ENCODE measurements around the gene GALNS.

The GALNS gene

GRCh38 chr16:88810912-88811768, 45.6 kb downstream of the GALNS start:
- Histone ChIP-seq H3K9me3 (ENCODE audit: control insufficient read depth, insufficient read depth, low read length) (no peaks in the 10 kb centered on the region), H3K36me3 (ENCODE audit: insufficient read depth, low read length) (peaks cover 2% of the 10 kb centered on the region), H3K4me1 (ENCODE audit: insufficient read depth, low read length) (0 out of 2 replicates have a peak, but pooled peaks cover 7% of the 10 kb centered on the region), H3K9ac (ENCODE audit: low read depth, low read length) (peak overlapping the region; percentile 86)

GRCh38 chr16:88810166-88810911, 46.4 kb downstream of the GALNS start:
- peak overlapping the region; percentile 86; the same call in 1 of the 2 replicates for H3K9ac ChIP-seq (ENCODE audit: low read depth, low read length)
- H3K36me3 ChIP-seq (ENCODE audit: insufficient read depth, low read length) = peaks cover 7% of the 10 kb centered on the region
- 0 out of 2 replicates have a peak, but pooled peaks cover 7% of the 10 kb centered on the region for H3K4me1 ChIP-seq (ENCODE audit: insufficient read depth, low read length)
- no peaks in the 10 kb centered on the region for H3K9me3 ChIP-seq (ENCODE audit: control insufficient read depth, insufficient read depth, low read length)

GRCh38 chr16:88809676-88810165, 47.0 kb downstream of the GALNS start:
- no peak overlapping the region for H3K9ac ChIP-seq (ENCODE audit: low read depth, low read length)
- peaks cover 7% of the 10 kb centered on the region for H3K36me3 ChIP-seq (ENCODE audit: insufficient read depth, low read length)

GRCh38 chr16:88809068-88809675, 47.6 kb downstream of the GALNS start:
- Histone ChIP-seq H3K9me3 (ENCODE audit: control insufficient read depth, insufficient read depth, low read length) (no peaks in the 10 kb centered on the region), H3K4me1 (ENCODE audit: insufficient read depth, low read length) (peaks cover 7% of the 10 kb centered on the region; the same call in 1 of the 2 replicates), H3K9ac (ENCODE audit: low read depth, low read length) (no peak overlapping the region), H3K36me3 (ENCODE audit: insufficient read depth, low read length) (peaks cover 7% of the 10 kb centered on the region)

More at GRCh38 chr16:88809676-88810165, 47.0 kb downstream of the GALNS start:
- H3K9me3 ChIP-seq (ENCODE audit: control insufficient read depth, insufficient read depth, low read length) = no peaks in the 10 kb centered on the region
- peaks cover 7% of the 10 kb centered on the region; the same call in 1 of the 2 replicates for H3K4me1 ChIP-seq (ENCODE audit: insufficient read depth, low read length)

- H3K36me3 ChIP-seq (ENCODE audit: insufficient read depth, low read length) = peaks cover 7% of the 10 kb centered on the region
- peaks cover 7% of the 10 kb centered on the region; the same call in 1 of the 2 replicates for H3K4me1 ChIP-seq (ENCODE audit: insufficient read depth, low read length)
- H3K9me3 ChIP-seq (ENCODE audit: control insufficient read depth, insufficient read depth, low read length) = no peaks in the 10 kb centered on the region
- H3K9ac ChIP-seq (ENCODE audit: low read depth, low read length) = no peak overlapping the region
These were observed 48.9 kb downstream of the GALNS start for GRCh38 chr16:88807626-88808453.

GRCh38 chr16:88807142-88807625, 49.6 kb downstream of the GALNS start:
- Histone ChIP-seq H3K9me3 (ENCODE audit: control insufficient read depth, insufficient read depth, low read length) (no peaks in the 10 kb centered on the region), H3K4me1 (ENCODE audit: insufficient read depth, low read length) (peaks cover 7% of the 10 kb centered on the region; the same call in 1 of the 2 replicates), H3K36me3 (ENCODE audit: insufficient read depth, low read length) (peaks cover 7% of the 10 kb centered on the region), H3K9ac (ENCODE audit: low read depth, low read length) (no peak overlapping the region)

GRCh38 chr16:88806491-88807111, 50.1 kb downstream of the GALNS start:
- Histone ChIP-seq H3K9ac (ENCODE audit: low read depth, low read length) (no peak overlapping the region), H3K9me3 (ENCODE audit: control insufficient read depth, insufficient read depth, low read length) (no peaks in the 10 kb centered on the region), H3K36me3 (ENCODE audit: insufficient read depth, low read length) (peaks cover 7% of the 10 kb centered on the region), H3K4me1 (ENCODE audit: insufficient read depth, low read length) (peaks cover 7% of the 10 kb centered on the region; the same call in 1 of the 2 replicates)

GRCh38 chr16:88805887-88806393, 50.8 kb downstream of the GALNS start:
- Histone ChIP-seq H3K9me3 (ENCODE audit: control insufficient read depth, insufficient read depth, low read length) (no peaks in the 10 kb centered on the region), H3K4me1 (ENCODE audit: insufficient read depth, low read length) (peaks cover 6% of the 10 kb centered on the region; the same call in 1 of the 2 replicates), H3K36me3 (ENCODE audit: insufficient read depth, low read length) (peaks cover 7% of the 10 kb centered on the region), H3K9ac (ENCODE audit: low read depth, low read length) (no peak overlapping the region)

- Histone ChIP-seq H3K4me1 (ENCODE audit: insufficient read depth, low read length) (no peaks in the 10 kb centered on the region; the same call in 1 of the 2 replicates), H3K36me3 (ENCODE audit: insufficient read depth, low read length) (peaks cover 7% of the 10 kb centered on the region), H3K9me3 (ENCODE audit: control insufficient read depth, insufficient read depth, low read length) (no peaks in the 10 kb centered on the region), H3K9ac (ENCODE audit: low read depth, low read length) (no peak overlapping the region)
These were observed 51.4 kb downstream of the GALNS start for GRCh38 chr16:88805340-88805715.

- H3K9ac ChIP-seq (ENCODE audit: low read depth, low read length) = peak overlapping the region; percentile 54
- H3K9me3 ChIP-seq (ENCODE audit: control insufficient read depth, insufficient read depth, low read length) = no peaks in the 10 kb centered on the region
- H3K36me3 ChIP-seq (ENCODE audit: insufficient read depth, low read length) = peaks cover 7% of the 10 kb centered on the region
- no peaks in the 10 kb centered on the region; the same call in 1 of the 2 replicates for H3K4me1 ChIP-seq (ENCODE audit: insufficient read depth, low read length)
These were observed 52.0 kb downstream of the GALNS start for GRCh38 chr16:88804552-88805339.

- H3K9ac ChIP-seq (ENCODE audit: low read depth, low read length) = peak overlapping the region; percentile 54
- H3K36me3 ChIP-seq (ENCODE audit: insufficient read depth, low read length) = peaks cover 7% of the 10 kb centered on the region
- no peaks in the 10 kb centered on the region for H3K9me3 ChIP-seq (ENCODE audit: control insufficient read depth, insufficient read depth, low read length)
- no peaks in the 10 kb centered on the region; the same call in 1 of the 2 replicates for H3K4me1 ChIP-seq (ENCODE audit: insufficient read depth, low read length)
These were observed 52.6 kb downstream of the GALNS start for GRCh38 chr16:88804173-88804551.

GRCh38 chr16:88803264-88803987, 53.3 kb downstream of the GALNS start, which contains the start of gene CDT1:
CDT1 (plus strand) TSS chr16:88803789; CDS start chr16:88803832, 43 bp downstream.
- Histone ChIP-seq H3K9me3 (ENCODE audit: control insufficient read depth, insufficient read depth, low read length) (no peaks in the 10 kb centered on the region), H3K9ac (ENCODE audit: low read depth, low read length) (peak within 1 kb of the TSS; percentile 87), H3K4me1 (ENCODE audit: insufficient read depth, low read length) (no peaks in the 10 kb centered on the region; the same call in 1 of the 2 replicates), H3K36me3 (ENCODE audit: insufficient read depth, low read length) (peaks cover 7% of the 10 kb centered on the region)

All from ES-I3 (cell line).